Measurements from ENCODE around the gene SLC38A2.

The SLC38A2 gene

GRCh38 chr12:46387670-46388069, 15.1 kb upstream of the SLC38A2 start:
- TF ChIP-seq, protein P1, sequence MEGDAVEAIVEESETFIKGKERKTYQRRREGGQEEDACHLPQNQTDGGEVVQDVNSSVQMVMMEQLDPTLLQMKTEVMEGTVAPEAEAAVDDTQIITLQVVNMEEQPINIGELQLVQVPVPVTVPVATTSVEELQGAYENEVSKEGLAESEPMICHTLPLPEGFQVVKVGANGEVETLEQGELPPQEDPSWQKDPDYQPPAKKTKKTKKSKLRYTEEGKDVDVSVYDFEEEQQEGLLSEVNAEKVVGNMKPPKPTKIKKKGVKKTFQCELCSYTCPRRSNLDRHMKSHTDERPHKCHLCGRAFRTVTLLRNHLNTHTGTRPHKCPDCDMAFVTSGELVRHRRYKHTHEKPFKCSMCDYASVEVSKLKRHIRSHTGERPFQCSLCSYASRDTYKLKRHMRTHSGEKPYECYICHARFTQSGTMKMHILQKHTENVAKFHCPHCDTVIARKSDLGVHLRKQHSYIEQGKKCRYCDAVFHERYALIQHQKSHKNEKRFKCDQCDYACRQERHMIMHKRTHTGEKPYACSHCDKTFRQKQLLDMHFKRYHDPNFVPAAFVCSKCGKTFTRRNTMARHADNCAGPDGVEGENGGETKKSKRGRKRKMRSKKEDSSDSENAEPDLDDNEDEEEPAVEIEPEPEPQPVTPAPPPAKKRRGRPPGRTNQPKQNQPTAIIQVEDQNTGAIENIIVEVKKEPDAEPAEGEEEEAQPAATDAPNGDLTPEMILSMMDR (IDR thresholded peaks at IDR 0.05; ENCODE audit: low read length, missing control alignments): no peak
- H3K4me3 ChIP-seq (replicated peaks; ENCODE audit: low read depth, low read length): no peak overlapping the region
- no peak for DNase-seq (ENCODE audit: low read depth)

DNA sequence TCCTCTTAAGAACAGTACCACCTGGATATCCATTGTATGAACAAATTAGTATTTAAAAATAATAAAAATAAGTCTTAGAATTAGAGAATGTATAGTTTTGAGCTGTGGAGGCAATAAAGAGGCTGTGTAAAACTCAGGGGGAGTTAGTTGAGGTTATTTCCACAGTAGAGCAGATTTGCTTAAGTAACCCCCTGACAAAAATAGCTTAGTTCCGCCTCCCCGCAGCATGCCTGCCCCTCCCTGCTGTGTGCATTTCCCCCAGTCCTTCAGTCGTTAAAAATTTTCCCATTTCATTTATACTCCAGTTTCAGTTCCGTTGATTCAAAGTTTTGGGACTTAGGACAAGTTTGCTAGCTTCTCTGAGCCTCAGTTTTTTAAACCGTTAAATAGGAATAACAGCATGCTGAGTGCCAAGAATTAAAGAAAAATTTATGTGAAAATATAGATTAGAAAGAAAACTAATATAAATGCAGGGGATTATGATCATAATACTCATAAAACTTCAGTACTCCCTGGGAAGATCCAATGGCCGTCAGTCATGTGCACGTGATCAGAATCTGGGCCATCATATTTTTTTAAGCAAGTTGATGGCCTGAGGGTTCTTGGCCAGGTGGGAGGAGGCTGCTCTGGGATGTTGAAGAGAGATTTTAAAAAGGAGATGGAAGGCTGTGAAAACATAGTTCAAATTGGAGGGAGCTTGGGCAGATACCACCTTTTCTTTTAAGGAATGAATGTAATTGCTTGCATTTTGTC, 14.5 kb upstream of the SLC38A2 start:
- TF ChIP-seq, protein P1 (IDR thresholded peaks at IDR 0.05; ENCODE audit: low read length, missing control alignments): no peak
- peak; percentile 82 for DNase-seq (ENCODE audit: low read depth)
- H3K4me3 ChIP-seq (replicated peaks; ENCODE audit: low read depth, low read length): peak overlapping the region; percentile 28

GRCh38 chr12:46386360-46386867, 13.8 kb upstream of the SLC38A2 start:
- H3K4me3 ChIP-seq (replicated peaks; ENCODE audit: low read depth, low read length): peak overlapping the region; percentile 28
- TF ChIP-seq, protein P1 (IDR thresholded peaks at IDR 0.05; ENCODE audit: low read length, missing control alignments): no peak
- DNase-seq (ENCODE audit: low read depth): peak; percentile 97

DNA sequence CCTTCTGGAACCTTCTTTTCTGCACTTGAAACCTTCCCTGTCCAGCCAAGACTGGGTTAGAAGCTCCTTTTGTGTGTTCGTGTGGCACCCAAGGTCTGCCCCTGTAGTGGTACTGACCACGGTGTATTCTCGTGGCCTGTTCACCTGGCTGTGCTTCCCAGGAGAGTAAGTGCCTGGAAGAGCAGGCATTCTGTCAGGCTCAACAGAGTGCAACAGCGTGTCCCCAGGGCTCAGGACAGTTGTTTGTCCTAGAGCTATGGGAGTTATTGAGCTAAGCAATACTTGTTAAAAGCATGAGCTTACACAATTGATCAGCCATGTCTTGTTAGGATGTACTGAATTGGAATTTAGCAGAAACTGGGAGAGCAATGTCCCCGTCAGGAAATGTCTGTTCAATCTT, 12.9 kb upstream of the SLC38A2 start:
- no peak overlapping the region for H3K4me3 ChIP-seq (replicated peaks; ENCODE audit: low read depth, low read length)
- DNase-seq (ENCODE audit: low read depth): no peak
- TF ChIP-seq, protein P1 (IDR thresholded peaks at IDR 0.05; ENCODE audit: low read length, missing control alignments): no peak

DNA sequence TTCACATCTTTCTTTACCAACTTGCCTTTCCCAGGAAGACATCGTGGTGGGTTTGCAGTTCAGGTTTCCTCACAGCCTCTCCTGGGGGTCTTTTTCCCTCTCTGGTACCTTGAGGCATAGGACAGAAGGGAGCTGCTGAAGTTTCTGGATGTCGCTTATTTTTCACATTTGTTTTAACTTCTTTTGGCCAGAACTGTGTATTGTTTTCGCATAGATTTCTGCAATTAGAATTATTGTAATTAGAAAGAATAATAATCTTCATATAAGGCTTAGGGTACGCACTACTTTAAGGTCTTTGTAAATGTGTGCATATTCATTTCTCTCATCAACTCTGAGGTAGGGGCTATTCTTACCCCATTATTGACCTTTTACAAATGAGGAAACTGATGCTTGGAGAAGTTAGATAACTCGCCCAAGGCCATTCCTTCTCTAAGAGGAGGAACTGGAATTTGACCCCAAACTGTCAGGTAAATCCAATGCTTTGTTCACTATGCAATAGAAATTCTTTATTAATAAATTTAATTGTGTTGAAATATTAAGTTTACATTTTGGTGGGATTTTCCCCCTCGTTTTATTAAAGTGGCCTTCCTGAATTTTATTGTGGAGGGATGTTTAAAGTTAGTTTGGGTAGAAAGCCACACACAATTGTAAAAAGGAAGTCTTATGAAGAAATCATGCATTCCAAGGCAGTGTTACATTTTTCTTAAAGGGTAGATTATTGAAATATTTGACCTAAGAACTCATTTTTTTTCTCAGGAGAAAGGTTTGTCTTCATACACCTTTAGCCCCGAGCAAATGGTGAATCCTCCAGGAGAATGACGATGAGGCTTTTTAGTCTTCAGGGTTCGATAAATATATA, 12.1 kb upstream of the SLC38A2 start:
- TF ChIP-seq, protein P1 (IDR thresholded peaks at IDR 0.05; ENCODE audit: low read length, missing control alignments): no peak
- peak overlapping the region; percentile 63 for H3K4me3 ChIP-seq (replicated peaks; ENCODE audit: low read depth, low read length)
- peak; percentile 77 for DNase-seq (ENCODE audit: low read depth)

DNA sequence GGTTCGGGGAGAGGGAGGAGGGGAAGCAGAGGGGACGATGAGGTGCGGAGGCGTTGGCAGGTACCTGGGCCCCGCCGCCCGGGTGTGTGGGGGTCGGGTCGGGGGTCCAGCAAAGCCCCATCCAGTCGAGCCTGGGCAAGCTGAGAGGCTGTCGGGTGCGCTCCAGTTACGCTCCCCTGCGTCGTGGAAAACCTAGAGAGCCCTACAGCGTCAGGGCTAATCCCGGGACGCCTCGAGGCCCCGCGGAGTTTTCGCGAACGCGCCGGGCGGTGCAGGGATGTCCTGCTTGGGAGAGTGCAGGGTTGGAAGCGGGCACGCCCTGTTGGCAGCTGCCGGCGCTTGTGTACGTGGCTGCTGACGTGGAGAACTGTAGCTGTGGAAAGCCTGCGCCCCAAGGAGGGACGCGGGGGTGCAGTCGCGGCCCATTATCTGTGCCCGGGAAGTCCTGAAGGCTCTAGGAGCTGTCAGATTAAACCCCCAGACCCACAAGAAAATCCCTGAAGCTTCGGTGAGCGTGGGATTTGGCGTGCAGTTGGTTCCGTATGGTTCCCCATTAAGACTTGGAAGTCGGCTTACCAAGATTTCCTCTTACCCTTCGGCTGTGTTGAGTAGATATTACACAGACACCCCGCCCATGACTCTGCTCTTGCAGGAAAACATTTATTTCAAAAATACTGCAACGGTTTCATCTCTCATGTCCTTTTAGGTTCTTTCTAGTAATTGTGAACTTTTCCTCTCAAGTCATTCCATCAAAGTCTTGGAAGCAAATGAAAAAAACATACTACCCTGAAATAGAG, 11.3 kb upstream of the SLC38A2 start:
- TF ChIP-seq, protein P1 (IDR thresholded peaks at IDR 0.05; ENCODE audit: low read length, missing control alignments): no peak
- peak overlapping the region; percentile 63 for H3K4me3 ChIP-seq (replicated peaks; ENCODE audit: low read depth, low read length)
- DNase-seq (ENCODE audit: low read depth): peak; percentile 98
